Inflammatory macrophage (primary cell): ENCODE data around the gene TH.

ENCODE experiments used
- DNase-seq, 2 donors: peaks; one replicate each; pipeline ENCODE4 v3.0.0-alpha.2; 2020 to 2022

The TH gene

GRCh38 chr11:2208691-2209369 is 37.2 kb upstream of the TH start:
- no peak for DNase-seq

DNA sequence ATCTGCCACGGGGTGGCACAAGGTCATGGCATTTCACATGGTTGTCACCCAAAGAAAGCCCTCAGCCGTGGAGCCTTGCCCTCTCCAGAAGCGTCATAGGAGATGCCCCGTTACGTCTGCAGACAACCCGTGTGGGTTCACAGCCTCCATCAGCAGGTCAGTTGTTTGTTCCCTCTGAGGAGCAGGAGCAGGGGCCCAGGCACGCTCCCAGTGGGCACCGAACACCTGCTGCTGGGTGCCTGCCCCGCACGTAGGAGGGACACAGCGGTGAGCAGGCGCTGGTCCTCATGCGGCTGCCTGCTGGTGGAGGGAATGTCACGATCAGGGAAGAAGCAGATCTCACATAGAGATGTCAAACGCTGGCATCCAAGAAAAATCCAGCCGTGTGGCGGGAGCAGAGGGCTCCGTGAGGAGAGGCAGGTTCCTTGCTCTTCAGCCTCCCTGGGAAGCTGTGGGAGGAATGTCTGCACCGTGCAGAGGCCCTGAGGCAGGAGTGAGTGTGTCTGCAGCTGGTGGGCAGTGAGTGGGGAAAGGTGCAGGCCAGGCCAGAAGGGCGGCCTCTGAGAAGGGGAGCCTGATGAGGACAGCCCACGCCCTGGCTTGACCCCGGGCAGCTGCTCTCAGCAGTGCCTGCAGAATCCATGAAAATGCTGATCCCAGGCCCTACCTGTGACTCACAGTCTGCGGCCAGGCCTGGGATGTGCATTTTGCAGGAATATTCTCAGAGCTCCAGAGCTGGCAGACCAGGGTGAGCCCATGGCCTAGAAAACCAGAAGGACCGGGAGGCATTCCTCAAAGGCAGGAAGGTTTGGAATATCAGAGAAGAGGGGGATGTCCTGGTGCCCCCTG is 36.4 kb upstream of the TH start:
- DNase-seq = no peak

GRCh38 chr11:2207212-2207611 is 35.6 kb upstream of the TH start:
- no peak for DNase-seq

DNA sequence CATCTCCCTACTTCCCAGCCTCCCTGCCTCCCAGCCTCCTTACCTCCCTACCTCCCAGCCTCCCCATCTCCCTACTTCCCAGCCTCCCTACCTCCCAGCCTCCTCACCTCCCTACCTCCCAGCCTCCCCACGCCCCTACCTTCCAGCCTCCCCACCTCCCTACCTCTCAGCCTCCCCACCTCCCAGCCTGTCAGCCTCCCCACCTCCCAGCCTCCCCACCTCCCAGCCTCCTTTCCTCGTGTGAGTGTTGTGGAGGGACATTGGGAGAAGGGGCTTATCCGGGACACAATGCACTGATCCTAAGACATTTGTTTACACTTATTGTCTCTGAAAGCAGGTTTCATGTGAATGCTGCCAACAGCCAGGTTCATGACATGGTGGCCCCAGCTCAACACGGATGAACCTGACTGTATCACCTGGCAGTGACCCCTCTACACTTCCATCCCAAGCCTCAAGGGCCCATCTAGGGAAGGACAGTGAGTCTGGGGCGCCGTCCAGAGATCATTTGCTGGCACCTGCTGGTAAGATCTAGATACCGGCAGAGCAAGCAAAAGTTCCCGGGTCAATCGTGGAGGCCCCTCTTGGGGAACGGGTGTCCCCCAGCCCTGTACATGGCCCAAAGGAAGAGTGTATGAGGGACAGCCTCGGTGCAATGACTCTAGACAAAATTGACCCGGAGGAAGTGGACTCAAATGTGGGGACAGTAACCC is 34.5 kb upstream of the TH start:
- DNase-seq = no peak

- no peak for DNase-seq
Measured at GRCh38 chr11:2205214-2205720, 33.7 kb upstream of the TH start.

- no peak for DNase-seq
Measured at GRCh38 chr11:2204361-2205213, 33.0 kb upstream of the TH start.

GRCh38 chr11:2203440-2204259 is 32.0 kb upstream of the TH start:
- no peak for DNase-seq

DNA sequence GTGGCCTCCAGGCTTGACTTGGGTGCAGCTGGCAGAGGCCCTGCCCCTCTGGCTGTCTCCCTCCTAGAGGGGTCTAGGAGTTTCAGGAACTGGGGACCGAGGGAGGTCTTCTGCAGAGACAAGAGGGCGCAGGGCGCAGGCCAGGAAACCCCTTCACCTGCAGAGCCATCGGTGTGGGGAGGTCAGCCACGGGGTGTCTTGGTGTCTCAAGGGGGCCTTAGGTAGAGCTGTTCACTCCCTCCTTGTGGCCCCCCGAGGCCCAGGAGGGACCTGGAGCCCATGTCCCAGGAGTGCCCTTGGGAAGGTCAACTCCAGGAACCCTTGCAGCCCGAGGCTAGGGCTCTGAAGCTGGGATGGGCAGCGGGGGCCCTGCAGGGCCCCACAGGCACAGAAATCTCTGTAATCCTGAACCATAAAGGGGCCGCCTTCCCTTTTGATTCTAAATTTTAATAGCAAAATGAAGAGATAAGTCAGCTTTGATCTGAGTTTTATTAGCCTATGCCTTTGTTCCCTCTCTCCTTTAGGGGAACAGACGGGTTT is 31.4 kb upstream of the TH start:
- no peak for DNase-seq

DNA sequence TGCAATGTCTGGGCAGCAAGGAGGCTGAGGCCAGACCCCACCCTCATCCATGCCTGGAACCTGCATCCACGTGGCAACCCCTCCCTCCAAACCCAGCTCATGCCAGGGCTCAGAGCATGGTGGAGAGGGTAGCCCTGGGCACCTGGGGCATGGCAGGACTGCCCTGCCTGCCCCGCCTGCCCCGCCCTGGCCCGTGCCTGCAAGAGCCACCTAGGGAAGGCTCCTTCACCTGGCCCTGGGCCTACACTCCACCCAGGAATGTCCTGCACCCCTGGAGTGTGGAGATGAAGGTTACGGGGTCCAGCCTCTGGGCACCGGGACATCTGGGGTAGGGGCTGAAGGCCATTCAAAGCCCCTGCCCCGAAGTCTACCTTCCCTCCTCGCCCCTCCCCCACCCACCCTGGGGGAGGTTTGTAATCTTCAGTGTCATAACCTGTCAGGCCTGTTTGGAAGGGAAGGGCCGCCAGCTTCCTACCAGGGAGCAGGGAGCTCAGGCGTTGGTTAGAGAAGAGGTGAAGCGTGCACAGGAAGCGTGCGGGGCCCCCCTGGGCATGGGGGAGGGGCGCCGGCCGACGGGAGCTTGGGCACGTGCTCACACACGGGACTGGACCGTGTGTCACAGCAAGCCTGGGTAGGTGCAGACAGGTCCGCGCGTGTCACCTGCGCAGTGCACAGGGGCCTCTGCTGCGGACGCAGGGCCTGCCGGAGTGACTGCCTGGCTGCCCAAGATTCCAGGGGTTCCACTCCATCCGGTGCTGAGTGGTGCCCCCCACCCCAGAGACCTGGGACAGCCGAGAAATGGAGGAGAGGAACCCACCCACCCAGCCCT is 30.7 kb upstream of the TH start:
- no peak for DNase-seq

- DNase-seq = no peak
Measured at GRCh38 chr11:2201542-2201941, 29.9 kb upstream of the TH start.

DNA sequence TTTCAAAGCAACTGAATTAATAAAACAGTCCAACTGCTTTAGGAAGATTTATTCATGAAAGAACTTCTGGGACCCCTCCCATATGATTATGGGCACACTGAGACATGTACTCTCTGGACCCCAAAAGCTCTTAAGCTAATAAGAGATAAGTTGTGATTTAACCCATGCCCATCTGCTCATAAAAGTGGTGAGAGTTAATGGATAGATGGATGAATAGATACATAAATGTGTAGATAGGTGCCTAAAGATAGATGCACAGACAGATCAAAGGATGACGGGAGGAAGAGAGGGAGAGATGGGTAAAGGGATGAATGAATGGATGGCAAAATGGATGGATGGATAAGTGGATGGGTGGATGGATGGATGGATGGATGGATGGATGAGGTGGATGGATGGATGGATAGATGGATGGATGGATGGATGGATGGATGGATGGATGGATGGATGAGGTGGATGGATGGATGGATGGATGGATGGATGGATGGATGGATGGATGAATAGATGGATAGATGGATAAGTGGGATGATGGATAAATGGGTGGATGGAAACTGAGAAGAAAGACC is 29.4 kb upstream of the TH start:
- DNase-seq = no peak

- DNase-seq = no peak
Measured at GRCh38 chr11:2200536-2200935, 28.9 kb upstream of the TH start.

- DNase-seq = no peak
Measured at GRCh38 chr11:2199466-2200341, 28.1 kb upstream of the TH start.

GRCh38 chr11:2198621-2199365 is 27.2 kb upstream of the TH start:
- no peak for DNase-seq

GRCh38 chr11:2197771-2198520 is 26.3 kb upstream of the TH start:
- no peak for DNase-seq

DNA sequence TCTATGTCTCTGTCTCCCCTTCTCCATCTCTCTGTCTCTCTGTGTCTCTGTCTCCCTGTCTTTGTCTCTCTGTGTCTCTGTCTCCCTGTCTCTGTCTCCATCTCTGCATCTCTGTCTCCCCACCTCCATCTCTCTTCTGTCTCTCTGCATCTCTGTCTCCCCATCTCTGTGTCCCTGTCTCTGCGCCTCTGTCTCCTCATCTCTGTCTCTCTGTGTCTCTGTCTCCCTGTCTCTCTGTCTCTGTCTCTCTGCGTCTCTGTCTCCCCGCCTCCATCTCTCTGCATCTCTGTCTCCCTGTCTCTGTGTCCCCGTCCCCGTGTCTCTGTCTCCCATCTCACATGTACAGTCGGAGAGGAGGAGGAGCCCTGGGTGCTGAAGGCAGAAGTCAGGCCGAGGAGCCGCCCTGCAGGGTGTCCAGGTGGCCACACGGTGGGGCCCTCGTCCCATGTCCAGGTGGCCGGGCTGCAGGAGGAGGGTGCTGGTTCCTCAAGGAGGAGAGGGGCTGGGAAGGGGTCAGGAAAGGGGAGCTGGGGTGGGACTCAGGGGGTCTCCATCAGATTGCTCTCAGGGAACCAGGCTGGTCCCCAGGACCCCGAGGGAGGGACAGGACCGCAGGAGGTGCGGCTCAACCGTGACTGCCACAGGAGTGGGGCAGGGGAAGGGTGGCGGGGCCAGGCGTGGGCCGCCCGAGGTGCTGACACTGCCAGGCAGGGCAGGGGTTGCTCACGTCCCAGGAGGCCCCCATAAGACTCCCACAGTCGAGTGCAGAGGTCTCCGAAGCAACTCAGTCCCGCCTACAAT is 25.6 kb upstream of the TH start:
- peak; percentile 71 to 78 for DNase-seq

DNA sequence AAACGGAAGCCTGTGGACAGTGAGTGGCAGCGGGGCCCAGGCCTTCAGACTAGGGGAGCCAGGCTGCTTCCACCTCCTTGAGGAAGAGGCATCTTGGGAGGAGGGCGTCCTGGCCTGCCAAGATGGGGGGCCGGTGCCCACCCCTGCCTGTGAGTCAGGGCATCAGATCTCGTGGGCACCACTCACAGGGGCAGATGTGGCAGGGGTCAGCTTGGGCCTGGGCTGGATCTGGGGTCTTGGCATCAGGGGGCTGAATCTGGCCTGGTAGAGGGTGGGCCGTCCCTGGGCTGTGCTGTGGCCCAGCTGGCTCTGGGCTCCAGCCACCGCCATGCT is 24.1 kb upstream of the TH start:
- DNase-seq = no peak
